ENCODE results near the gene KRT32.

DNA sequence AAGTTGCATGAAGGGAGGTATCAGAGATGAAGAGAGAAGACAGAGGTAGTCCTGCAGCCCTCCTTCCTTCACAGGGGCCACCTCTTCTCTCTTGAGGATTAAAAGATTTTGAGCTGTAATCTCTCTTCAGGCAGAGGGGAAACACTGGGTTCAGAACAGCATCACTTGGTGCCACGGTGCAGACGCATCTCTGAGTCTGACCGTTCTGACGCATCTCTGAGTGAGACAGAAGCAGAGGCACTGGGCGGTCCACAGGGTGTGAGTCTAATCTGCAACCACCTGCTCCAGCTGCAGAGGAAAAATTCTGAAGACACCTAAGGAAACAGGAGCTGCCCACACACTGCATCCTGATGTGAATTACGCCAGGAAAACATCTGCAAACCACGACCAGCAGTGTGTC lies 37.5 kb downstream of the KRT32 start:
- TF ChIP-seq, protein P1, sequence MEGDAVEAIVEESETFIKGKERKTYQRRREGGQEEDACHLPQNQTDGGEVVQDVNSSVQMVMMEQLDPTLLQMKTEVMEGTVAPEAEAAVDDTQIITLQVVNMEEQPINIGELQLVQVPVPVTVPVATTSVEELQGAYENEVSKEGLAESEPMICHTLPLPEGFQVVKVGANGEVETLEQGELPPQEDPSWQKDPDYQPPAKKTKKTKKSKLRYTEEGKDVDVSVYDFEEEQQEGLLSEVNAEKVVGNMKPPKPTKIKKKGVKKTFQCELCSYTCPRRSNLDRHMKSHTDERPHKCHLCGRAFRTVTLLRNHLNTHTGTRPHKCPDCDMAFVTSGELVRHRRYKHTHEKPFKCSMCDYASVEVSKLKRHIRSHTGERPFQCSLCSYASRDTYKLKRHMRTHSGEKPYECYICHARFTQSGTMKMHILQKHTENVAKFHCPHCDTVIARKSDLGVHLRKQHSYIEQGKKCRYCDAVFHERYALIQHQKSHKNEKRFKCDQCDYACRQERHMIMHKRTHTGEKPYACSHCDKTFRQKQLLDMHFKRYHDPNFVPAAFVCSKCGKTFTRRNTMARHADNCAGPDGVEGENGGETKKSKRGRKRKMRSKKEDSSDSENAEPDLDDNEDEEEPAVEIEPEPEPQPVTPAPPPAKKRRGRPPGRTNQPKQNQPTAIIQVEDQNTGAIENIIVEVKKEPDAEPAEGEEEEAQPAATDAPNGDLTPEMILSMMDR (IDR thresholded peaks at IDR 0.05) = no peak
- TF ChIP-seq POLR2A (IDR thresholded peaks at IDR 0.05) = no peak
